Measurements from ENCODE around the gene CHST13. TPM values are rescaled to one million over a fixed set of nuclear protein-coding genes. Genes with fewer than 3 reads are reported as not detected.

CHST13 gene
- 0.59 to 0.88 TPM (median 0.63 TPM) in 5 replicates for total RNA-seq (2022; extraction: Qiagen RNA extraction)

GRCh38 chr3:126523745-126524428 is at the start of gene CHST13:
Gene CHST13 (plus strand): TSS chr3:126524155. CDS start chr3:126524333, 178 bp downstream.

DNA sequence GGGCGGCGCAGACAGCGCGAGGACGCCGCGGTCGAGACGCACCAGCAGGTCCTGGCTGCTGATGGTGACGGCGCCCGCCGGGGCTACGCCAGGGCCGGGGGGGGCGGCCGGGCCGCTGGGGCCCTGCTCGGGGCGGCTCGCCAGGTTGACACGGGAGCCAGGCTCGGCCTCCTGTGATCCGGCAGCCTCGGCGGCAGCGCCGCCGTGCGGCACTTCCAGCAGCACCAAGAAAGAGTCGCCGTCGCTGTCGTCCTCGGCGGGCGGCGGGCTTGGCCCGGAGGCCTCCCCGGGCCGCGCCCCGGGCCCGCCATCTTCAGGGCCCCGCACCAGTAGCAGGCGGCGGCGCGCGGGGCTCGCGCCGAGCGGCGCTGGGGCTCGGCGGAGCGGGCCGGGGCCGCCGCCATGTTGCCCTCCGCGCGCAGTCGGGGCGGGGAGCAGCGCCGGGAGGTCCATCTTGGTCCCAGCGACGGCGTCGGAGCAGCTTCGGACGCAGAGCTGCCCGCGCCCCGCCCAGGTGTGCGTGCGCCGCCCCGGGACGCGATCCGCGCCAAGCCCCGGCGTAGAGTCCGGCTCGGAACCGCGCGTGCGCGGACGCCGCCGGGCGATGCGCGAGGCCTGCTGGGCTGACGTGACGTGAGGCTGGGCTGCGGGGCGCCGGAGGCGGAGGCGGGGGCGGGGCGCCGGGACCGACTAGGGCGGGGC is 48.4 kb upstream of the CHST13 start, which contains the start of gene ZXDC:
Gene ZXDC, minus strand, starts transcription at position 479 of the 702 bp plus-strand sequence. Its CDS starts 26 bp downstream, at position 453.

GRCh38 chr3:126517291-126517951 is 6.5 kb upstream of the CHST13 start, which contains the start of gene UROC1:
Gene UROC1 (minus strand): TSS chr3:126517773. CDS start chr3:126517719, 54 bp downstream.

GRCh38 chr3:126558336-126559071 is 34.5 kb downstream of the CHST13 start, which contains the start of gene C3orf22:
Gene C3orf22 (minus strand): TSS chr3:126558932. CDS start chr3:126553390, 5,542 bp downstream.

Other genes starting within 250 kb of the CHST13 start
- gene KLF15, start 166.7 kb upstream of the CHST13 start, total RNA-seq (2022; extraction: Qiagen RNA extraction) = 1.0 to 1.7 TPM (median 1.2 TPM) in 5 replicates
- gene CFAP100, start 129.2 kb upstream of the CHST13 start, total RNA-seq (2022; extraction: Qiagen RNA extraction) = 0.12 TPM in 1 of 5 replicates, not detected in the others
- gene ZXDC, start 48.3 kb upstream of the CHST13 start, total RNA-seq (2022; extraction: Qiagen RNA extraction) = 6.0 to 9.7 TPM (median 8.8 TPM) in 5 replicates
- gene UROC1, start 6.4 kb upstream of the CHST13 start, total RNA-seq (2022; extraction: Qiagen RNA extraction) = not detected in 5 replicates
- gene C3orf22, start 34.8 kb downstream of the CHST13 start, total RNA-seq (2022; extraction: Qiagen RNA extraction) = not detected in 5 replicates
- gene TXNRD3, start 131.0 kb downstream of the CHST13 start, total RNA-seq (2022; extraction: Qiagen RNA extraction) = 5.6 to 8.2 TPM (median 7.3 TPM) in 5 replicates
- gene CHCHD6, start 180.1 kb downstream of the CHST13 start, total RNA-seq (2022; extraction: Qiagen RNA extraction) = 17.9 to 21.9 TPM (median 19.2 TPM) in 5 replicates

All from A549 treated with dexamethasone at 1 μM for 4 hours (cell line).